Astrocyte of the spinal cord (primary cell): ENCODE results near the gene RCL1.

Experiments
- DNase-seq: peaks from one replicate; pipeline ENCODE4 v3.0.0; 2011; ENCODE audit warnings: low read depth, low spot score
- H3K4me3 ChIP-seq: 2 replicates; pipeline ENCODE4 v1.5.1; 2011; ENCODE audit warnings: low read depth, mild to moderate bottlenecking, low read length, moderate library complexity
- in situ Hi-C: cut with HindIII; loops from 2 replicates; pipeline ENCODE4 v1.10.0; 2017; ENCODE audit warnings: low sequenced_read_pairs
- TF ChIP-seq, protein P1 (sequence below): IDR thresholded peaks from 2 replicates; pipeline ENCODE4 v1.5.1; 2012; ENCODE audit warnings: low read depth, mild to moderate bottlenecking, low read length, inconsistent platforms

RCL1 gene

DNA sequence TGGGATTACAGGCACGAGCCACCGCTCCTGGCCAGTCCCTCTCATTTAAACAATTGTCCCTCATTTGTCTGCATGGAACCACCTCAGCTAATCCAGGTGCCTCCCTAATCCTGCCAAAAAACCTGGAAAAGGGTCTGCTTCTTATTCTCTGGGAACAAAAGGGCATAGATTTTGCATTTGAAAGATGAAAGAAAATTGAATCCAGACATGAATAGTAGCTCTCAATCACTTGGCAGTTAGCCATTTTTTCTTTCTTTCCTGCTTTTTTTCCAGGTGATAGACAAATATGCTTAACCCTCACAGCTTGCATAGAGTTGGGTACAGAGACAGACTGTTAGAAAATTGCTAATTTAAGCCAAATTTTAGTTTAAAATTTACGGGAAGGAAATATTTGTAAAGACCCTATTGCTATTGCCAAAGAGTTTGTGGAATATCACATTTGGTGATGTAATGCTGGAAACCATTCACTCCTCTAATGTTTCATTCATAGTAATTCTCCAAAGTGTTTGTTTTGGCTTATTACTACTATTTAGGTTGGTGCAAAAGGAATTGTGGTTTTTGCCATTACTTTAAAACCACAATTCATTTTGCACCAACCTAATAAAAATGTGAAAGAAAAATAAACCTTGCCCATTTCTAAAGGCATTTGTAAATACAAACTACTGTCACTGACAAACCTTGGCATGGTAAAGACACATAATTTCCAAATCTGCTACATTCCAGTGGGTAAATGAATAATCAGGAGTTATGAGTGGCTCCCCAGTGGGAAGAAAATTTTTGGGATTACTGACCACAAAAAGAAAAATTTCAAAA, 111.8 kb downstream of the RCL1 start:
- no peak overlapping the region for H3K4me3 ChIP-seq
- DNase-seq: peak; percentile 92
- TF ChIP-seq, protein P1, sequence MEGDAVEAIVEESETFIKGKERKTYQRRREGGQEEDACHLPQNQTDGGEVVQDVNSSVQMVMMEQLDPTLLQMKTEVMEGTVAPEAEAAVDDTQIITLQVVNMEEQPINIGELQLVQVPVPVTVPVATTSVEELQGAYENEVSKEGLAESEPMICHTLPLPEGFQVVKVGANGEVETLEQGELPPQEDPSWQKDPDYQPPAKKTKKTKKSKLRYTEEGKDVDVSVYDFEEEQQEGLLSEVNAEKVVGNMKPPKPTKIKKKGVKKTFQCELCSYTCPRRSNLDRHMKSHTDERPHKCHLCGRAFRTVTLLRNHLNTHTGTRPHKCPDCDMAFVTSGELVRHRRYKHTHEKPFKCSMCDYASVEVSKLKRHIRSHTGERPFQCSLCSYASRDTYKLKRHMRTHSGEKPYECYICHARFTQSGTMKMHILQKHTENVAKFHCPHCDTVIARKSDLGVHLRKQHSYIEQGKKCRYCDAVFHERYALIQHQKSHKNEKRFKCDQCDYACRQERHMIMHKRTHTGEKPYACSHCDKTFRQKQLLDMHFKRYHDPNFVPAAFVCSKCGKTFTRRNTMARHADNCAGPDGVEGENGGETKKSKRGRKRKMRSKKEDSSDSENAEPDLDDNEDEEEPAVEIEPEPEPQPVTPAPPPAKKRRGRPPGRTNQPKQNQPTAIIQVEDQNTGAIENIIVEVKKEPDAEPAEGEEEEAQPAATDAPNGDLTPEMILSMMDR: no peak
- in situ Hi-C loops: no loop called here

DNA sequence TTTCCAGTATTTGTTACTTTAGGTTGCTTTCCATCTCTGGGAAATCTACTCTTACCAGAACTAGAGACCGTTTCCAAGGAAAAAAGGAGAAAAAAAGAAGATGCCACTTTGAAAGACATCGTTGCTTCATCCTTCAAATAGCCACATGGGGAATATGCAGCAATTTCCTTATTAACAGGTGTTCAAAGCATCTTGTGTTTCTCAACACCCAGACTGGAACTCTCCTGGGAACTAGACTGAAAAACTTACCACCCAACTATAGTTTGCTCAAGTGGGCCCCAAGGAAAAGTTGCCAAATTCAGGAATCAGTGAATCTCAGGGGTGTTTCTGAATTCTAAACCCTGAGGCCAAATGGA, 112.4 kb downstream of the RCL1 start:
- TF ChIP-seq, protein P1: no peak
- H3K4me3 ChIP-seq: no peak overlapping the region
- in situ Hi-C loops: no loop called here
- DNase-seq: no peak
